Measurements from ENCODE around the gene OSM. TPM values are rescaled to one million over a fixed set of nuclear protein-coding genes. Genes with fewer than 3 reads are reported as not detected.

The OSM gene
- polyA plus RNA-seq, 1 donor (not counting 4 experiments of a cell fraction or from before 2014, with no cell fraction given): not detected

DNA sequence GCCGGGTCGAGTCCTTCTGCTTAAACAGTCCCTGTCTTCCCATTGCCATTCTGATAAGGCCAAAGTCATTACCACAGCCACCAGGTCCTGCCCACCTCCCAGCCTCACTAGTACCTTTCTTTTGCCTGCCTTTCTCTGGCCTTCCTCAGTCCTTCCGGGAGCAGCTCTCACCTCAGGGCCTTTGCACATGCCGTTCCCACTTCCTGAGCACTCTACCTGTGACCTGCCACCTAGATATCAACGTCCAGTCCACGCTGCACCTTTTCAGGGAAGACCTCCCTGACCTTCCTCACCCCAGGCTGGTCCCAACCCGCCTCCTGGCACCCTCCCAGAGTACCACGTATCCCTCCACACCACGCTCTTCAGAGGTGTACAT lies 7.8 kb upstream of the OSM start:
- Histone ChIP-seq H4K20me1 (ENCODE audit: control insufficient read depth, extremely low read depth, insufficient read depth, low read length) (no peaks in the 10 kb centered on the region), H3K9me1 (ENCODE audit: control insufficient read depth, extremely low read depth, insufficient read depth, low read length) (no peaks in the 10 kb centered on the region), H3K79me2 (ENCODE audit: control insufficient read depth, insufficient read depth, low read length) (no peaks in the 10 kb centered on the region), H3K27ac (ENCODE audit: control insufficient read depth, insufficient read depth, low read length) (no peak overlapping the region), H3K9me3 (ENCODE audit: control insufficient read depth, low read depth, low read length) (no peaks in the 10 kb centered on the region), H3K4me3 (ENCODE audit: control insufficient read depth in 2 of 3, extremely low read depth in 1 of 3, insufficient read depth in 2 of 3, low read depth in 1 of 3, low read length in 3 of 3) (no peak overlapping the region), H3K9ac (ENCODE audit: control insufficient read depth, extremely low read depth, insufficient read depth, low read length) (no peak overlapping the region), H3K4me2 (ENCODE audit: control insufficient read depth, extremely low read depth, insufficient read depth, low read depth, low read length) (no peak overlapping the region), H2AFZ (ENCODE audit: control insufficient read depth, low read length) (no peak overlapping the region), H3K36me3 (ENCODE audit: control insufficient read depth in 2 of 2, extremely low read depth in 1 of 2, insufficient read depth in 2 of 2, low read length in 2 of 2) (no peaks in the 10 kb centered on the region), H3K27me3 (ENCODE audit: control insufficient read depth, extremely low read depth, insufficient read depth, low read length) (no peaks in the 10 kb centered on the region), H3K4me1 (ENCODE audit: control insufficient read depth, extremely low read depth, insufficient read depth, low read length) (peaks cover 13% of the 10 kb centered on the region)
- no peak for FAIRE-seq
- TF ChIP-seq EZH2 (IDR thresholded peaks at IDR 0.05; ENCODE audit: low read length) (no peak), CTCF (optimal IDR thresholded peaks at IDR 0.05 in 1 of 3, IDR thresholded peaks at IDR 0.05 in 1 of 3, conservative IDR thresholded peaks at IDR 0.05 in 1 of 3; ENCODE audit: extremely low read depth in 1 of 3, insufficient read depth in 2 of 3, low read length in 3 of 3) (no peak)
- dilution Hi-C loops (cut with MboI; ENCODE audit: extremely low pct_ligation_motif_present, low sequenced_read_pairs): no loop called here
- no peak for DNase-seq (ENCODE audit: low read depth, low spot score)

DNA sequence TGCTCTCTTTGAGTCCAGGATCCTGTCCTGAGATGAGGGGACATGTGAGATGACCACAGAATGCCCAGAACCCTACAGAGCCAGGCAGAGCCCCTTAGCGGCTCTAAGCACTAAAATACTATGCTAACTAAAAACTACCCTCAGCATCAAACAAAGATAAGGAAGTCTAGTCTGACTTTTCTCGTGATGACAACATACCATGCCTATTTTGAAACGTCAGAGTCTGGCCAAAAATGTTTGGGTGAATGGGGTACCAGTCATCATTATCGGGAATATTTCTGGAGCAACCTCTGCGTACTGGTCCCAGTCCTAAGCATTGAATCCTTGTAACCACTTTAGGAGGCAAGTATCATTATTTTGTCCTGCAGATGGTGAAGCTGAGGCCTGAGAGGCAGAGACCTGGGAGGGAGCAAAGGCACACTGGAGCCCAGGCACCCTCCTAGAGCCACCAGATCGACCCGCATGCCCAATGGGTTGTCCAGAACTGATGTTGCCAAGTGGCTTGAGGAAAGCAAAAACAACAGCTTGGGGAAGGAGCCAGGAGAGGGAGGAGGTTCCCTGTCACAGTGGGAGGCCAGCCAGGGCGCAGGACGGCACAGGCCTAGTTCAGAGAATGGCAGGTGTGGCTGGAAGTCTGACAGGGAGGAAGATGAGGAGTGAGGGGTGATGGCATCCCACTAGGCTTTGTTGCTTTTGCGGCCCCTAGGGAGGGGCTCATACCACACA lies 7.2 kb upstream of the OSM start:
- Histone ChIP-seq H3K79me2 (ENCODE audit: control insufficient read depth, insufficient read depth, low read length) (no peaks in the 10 kb centered on the region), H4K20me1 (ENCODE audit: control insufficient read depth, extremely low read depth, insufficient read depth, low read length) (no peaks in the 10 kb centered on the region), H3K4me1 (ENCODE audit: control insufficient read depth, extremely low read depth, insufficient read depth, low read length) (peaks cover 13% of the 10 kb centered on the region), H3K4me3 (ENCODE audit: control insufficient read depth in 2 of 3, extremely low read depth in 1 of 3, insufficient read depth in 2 of 3, low read depth in 1 of 3, low read length in 3 of 3) (no peak overlapping the region), H3K9me3 (ENCODE audit: control insufficient read depth, low read depth, low read length) (no peaks in the 10 kb centered on the region), H3K27ac (ENCODE audit: control insufficient read depth, insufficient read depth, low read length) (no peak overlapping the region), H2AFZ (ENCODE audit: control insufficient read depth, low read length) (no peak overlapping the region), H3K4me2 (ENCODE audit: control insufficient read depth, extremely low read depth, insufficient read depth, low read depth, low read length) (no peak overlapping the region), H3K9ac (ENCODE audit: control insufficient read depth, extremely low read depth, insufficient read depth, low read length) (no peak overlapping the region), H3K27me3 (ENCODE audit: control insufficient read depth, extremely low read depth, insufficient read depth, low read length) (no peaks in the 10 kb centered on the region), H3K36me3 (ENCODE audit: control insufficient read depth in 2 of 2, extremely low read depth in 1 of 2, insufficient read depth in 2 of 2, low read length in 2 of 2) (no peaks in the 10 kb centered on the region), H3K9me1 (ENCODE audit: control insufficient read depth, extremely low read depth, insufficient read depth, low read length) (no peaks in the 10 kb centered on the region)
- dilution Hi-C loops (cut with MboI; ENCODE audit: extremely low pct_ligation_motif_present, low sequenced_read_pairs): no loop called here
- DNase-seq (ENCODE audit: low read depth, low spot score) (no peak), FAIRE-seq (no peak)
- TF ChIP-seq CTCF (optimal IDR thresholded peaks at IDR 0.05 in 1 of 3, IDR thresholded peaks at IDR 0.05 in 1 of 3, conservative IDR thresholded peaks at IDR 0.05 in 1 of 3; ENCODE audit: extremely low read depth in 1 of 3, insufficient read depth in 2 of 3, low read length in 3 of 3) (no peak), EZH2 (IDR thresholded peaks at IDR 0.05; ENCODE audit: low read length) (no peak)
